ENCODE results near the gene TEX13A. TPM values are rescaled to one million over a fixed set of nuclear protein-coding genes. Genes with fewer than 3 reads are reported as not detected.

TEX13A gene
- total RNA-seq, 1 experiment from 2014 or later = not detected

- in situ Hi-C loops (cut with HindIII; ENCODE audit: low pct_unique_long_range_greater_than_20kb, low sequenced_read_pairs) = no loop called here
- no peak for DNase-seq (ENCODE audit: low read depth)
Observed at GRCh38 chrX:105191878-105192277, 28.6 kb downstream of the TEX13A start.

GRCh38 chrX:105190252-105190853 is 30.1 kb downstream of the TEX13A start:
- in situ Hi-C loops (cut with HindIII; ENCODE audit: low pct_unique_long_range_greater_than_20kb, low sequenced_read_pairs) = no loop called here
- DNase-seq (ENCODE audit: low read depth) = peak; percentile 24

GRCh38 chrX:105189093-105189492 is 31.4 kb downstream of the TEX13A start:
- DNase-seq (ENCODE audit: low read depth) = no peak
- in situ Hi-C loops (cut with HindIII; ENCODE audit: low pct_unique_long_range_greater_than_20kb, low sequenced_read_pairs) = no loop called here

- DNase-seq (ENCODE audit: low read depth) = no peak
- in situ Hi-C loops (cut with HindIII; ENCODE audit: low pct_unique_long_range_greater_than_20kb, low sequenced_read_pairs) = no loop called here
Observed at GRCh38 chrX:105179644-105180043, 40.9 kb downstream of the TEX13A start.

- no peak for DNase-seq (ENCODE audit: low read depth)
- in situ Hi-C loops (cut with HindIII; ENCODE audit: low pct_unique_long_range_greater_than_20kb, low sequenced_read_pairs) = no loop called here
Observed at GRCh38 chrX:105173071-105173470, 47.4 kb downstream of the TEX13A start.

All from Caki2 (cell line).